Measurements from ENCODE around the gene CFAP210.
"Not testable (repeated sequence)": the region's sequence is repeated elsewhere in the genome, so short reads cannot be mapped to it uniquely, and the experiment has no call there.

CFAP210 gene

DNA sequence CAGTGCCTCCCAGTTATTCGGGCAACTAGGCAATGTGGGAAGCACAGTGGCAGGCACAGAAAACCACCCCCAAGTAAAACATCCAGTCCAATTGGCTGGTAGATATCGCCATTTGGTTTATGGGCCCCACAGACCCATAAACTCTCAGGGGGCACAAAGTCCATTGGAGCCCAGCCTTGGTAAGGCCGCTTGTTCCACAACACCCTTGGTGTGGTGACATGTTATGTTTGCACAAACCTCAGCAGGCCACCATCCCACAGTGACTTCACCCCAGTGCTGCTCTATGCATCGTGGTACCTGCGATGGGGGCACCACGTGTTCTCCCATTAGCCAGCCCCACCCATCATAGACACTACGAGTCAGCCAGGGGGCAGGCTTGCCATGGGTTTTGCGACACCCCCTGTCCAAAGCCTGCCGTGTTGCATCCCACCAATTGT lies 18.6 kb upstream of the CFAP210 start:
- no peak for DNase-seq (ENCODE audit: low spot score)

- DNase-seq (ENCODE audit: low spot score) = no peak
These were observed 17.7 kb upstream of the CFAP210 start for GRCh38 chr2:169711751-169712509.

GRCh38 chr2:169709981-169710380 lies 15.8 kb upstream of the CFAP210 start:
- DNase-seq (ENCODE audit: low spot score) = no peak

DNA sequence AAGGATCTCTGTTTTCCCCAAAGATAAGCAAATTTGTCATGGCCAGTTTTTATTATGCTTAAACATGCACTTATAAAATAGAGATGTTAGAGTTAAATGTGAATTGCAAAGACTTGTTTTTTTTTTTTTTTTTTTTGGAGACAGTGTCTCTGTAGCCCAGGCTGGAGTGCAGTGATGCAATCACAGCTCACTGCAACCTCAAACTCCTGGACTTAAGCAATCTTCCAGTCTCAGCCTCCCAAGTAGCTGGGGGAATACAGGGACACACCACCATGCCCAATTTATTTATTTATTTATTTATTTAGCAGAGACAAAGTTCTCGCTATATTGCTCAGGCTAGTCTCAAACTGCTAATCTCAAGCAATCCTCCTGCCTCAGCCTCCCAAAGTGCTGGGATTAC lies 15.1 kb upstream of the CFAP210 start:
- no peak for DNase-seq (ENCODE audit: low spot score)

- no peak for DNase-seq (ENCODE audit: low spot score)
These were observed 13.4 kb upstream of the CFAP210 start for GRCh38 chr2:169707626-169708025.

DNA sequence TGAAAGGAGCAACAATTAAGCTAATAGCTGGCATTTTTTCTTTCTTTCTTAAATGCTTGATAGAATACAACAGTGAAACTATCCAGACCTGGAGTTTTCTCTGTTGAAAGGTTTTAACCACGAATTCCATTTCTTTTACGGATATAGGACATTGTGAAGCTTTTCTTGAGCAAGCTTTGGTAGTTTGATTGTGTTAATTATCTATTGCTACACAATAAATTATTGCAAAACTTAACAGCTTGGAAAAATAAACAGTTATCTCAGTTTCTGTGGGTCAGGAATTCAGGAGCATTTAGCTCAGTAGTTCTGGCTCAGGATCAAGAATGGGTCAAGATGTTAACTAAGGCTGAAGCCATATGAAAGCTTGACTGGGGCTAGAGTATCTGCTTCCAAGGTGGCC lies 11.7 kb upstream of the CFAP210 start:
- DNase-seq (ENCODE audit: low spot score) = no peak

DNA sequence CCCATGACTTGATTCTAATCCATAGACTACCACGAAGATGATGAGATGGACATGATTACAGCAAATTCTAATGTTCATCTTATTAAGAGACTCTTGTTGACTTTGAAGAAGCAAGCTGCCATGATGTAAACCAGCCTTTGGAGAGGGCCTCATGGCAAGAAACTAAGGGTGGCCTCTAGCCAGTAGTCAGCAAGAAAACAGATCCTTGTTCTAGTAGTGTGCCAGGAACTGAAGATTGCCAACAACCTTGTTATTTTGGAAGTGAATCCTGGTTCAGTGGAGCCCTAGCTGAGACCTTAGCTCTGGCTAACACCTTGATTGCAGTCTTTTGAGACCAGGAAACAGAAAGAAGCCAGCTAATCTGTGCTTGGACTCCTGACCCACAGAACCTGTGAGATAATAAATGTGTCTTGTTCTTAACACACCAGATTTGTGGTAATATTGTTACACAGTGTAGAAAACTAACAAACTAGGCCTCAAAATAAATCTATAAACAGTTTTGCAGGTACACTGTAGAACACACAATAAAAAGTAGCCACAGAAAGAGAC lies 10.0 kb upstream of the CFAP210 start:
- DNase-seq (ENCODE audit: low spot score) = no peak

DNA sequence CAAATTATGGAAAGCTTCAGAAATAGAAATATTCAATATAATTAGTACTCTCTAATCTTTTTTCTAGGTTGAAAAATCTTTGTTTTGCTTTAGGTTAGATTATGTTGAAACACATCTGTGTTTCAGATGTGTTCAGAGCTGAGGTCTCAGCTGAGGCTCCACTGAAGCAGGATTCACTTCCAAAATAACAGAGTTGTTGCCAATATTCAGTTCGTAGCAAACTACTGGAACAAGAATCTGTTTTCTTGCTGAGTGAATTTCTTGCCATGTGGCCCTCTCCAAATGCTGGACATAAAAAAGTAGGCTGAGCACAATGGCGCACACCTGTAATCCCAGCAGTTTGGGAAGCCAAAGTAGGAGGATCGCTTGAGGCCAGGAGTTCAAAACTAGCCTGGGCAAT lies 8.8 kb upstream of the CFAP210 start:
- DNase-seq (ENCODE audit: low spot score) = no peak

DNA sequence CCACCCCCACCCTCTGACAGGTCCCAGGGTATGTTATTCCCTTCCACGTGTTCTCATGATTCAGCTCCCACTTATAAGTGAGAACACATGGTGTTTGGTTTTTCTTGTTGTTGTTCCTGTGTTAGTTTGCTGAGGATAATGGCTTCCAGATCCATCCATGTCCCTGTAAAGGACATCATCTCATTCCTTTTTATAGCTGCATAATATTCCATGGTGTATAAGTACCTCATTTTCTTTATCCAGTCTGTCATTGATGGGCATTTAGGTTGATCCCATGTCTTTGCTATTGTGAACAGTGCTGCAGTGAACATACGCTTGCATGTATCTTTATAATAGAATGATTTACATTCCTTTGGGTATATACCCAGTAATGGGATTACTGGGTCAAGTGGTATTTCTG lies 5.0 kb upstream of the CFAP210 start:
- DNase-seq (ENCODE audit: low spot score) = not testable (repeated sequence)

- no peak for DNase-seq (ENCODE audit: low spot score)
These were observed 2.2 kb upstream of the CFAP210 start for GRCh38 chr2:169696381-169696780.

DNA sequence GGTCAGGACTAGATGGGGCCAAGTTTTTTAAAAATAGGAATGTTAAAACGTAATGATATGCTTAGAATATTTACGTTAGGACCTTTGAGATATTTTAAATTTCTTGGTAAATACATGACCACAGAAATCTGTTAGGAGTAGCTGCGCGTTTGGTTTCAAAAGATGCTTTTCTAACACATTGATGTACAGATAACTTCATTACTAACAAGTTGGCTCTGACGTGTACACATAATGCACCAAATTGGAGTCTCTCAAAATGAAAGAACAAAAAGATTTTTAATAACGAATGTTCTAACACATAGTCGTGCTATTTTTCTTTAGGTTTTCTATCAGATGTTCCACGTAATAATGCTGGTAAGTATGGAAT lies 672 bp upstream of the CFAP210 start:
- no peak for DNase-seq (ENCODE audit: low spot score)

GRCh38 chr2:169693360-169693759 lies 845 bp downstream of the CFAP210 start:
- DNase-seq (ENCODE audit: low spot score) = no peak

DNA sequence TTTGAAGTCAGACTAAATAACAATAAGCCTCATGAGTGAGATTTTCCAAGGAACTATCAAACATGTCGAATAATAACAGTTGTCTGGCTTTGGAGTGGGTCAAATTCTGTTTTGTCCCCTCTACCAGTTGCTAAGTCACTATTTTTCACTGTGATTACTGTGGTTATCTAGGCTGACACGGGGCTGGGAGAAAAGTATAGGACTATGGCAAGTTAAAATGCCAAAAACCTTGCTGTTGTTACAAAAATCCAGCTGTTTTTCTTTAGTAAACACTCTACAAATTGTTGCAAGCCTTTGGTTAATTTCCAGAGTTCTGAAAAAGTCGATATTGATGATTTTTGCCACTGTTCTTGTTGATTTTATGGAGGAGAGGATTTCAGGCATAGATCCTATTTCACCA lies 1.5 kb downstream of the CFAP210 start:
- no peak for DNase-seq (ENCODE audit: low spot score)

- DNase-seq (ENCODE audit: low spot score) = no peak
These were observed 3.2 kb downstream of the CFAP210 start for GRCh38 chr2:169690958-169691357.

DNA sequence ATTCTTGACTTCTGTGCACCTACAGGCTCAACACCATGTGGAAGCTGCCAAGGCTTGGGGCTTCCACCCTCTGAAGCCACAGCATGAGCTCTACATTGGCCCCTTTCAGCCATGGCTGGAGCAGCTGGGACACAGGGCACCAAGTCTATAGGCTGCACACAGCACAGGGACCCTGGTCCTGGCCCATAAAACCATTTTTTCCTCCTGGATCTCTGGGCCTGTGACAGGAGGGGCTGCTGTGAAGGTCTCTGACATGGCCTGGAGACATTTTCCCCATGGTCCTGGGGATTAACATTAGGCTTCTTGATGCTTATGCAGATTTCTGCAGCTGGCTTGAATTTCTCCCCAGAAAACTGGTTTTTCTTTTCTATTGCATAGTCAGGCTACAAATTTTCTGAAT lies 6.3 kb downstream of the CFAP210 start:
- not testable (repeated sequence) for DNase-seq (ENCODE audit: low spot score)

DNA sequence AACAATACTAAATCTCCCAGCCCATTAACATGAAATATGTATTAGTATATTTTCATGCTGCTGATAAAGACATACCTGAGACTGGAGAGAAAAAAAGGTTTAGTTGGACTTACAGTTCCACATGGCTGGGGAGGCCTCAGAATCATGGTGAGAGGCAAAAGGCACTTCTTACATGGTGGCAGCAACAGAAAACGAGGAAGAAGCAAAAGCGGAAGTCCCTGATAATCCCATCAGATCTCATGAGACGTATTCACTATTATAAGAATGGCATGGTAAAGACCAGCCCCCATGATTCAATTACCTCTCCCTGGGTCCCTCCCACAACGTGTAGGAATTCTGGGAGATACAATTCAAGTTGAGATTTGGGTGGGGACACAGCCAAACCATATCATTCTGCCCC lies 7.4 kb downstream of the CFAP210 start:
- not testable (repeated sequence) for DNase-seq (ENCODE audit: low spot score)

DNA sequence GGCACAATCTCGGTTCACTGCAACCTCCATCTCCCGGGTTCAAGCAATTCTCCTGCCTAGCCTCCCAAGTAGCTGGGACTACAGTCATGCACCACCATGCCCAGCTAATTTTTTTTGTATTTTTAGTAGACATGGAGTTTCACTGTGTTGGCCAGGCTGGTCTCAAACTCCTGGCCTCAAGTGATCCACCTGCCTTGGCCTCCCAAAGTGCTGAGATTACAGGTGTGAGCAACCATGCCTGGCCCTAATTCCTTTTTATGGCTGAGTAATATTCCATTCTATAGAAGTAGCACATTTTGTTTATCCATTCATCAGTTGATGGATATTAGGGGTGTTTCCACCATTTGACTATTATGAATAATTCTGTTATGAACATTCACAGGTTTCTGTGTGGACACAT lies 9.5 kb downstream of the CFAP210 start:
- not testable (repeated sequence) for DNase-seq (ENCODE audit: low spot score)

- DNase-seq (ENCODE audit: low spot score) = no peak
These were observed 10.1 kb downstream of the CFAP210 start for GRCh38 chr2:169684135-169684565.

- DNase-seq (ENCODE audit: low spot score) = no peak
These were observed 10.6 kb downstream of the CFAP210 start for GRCh38 chr2:169683425-169684134.

DNA sequence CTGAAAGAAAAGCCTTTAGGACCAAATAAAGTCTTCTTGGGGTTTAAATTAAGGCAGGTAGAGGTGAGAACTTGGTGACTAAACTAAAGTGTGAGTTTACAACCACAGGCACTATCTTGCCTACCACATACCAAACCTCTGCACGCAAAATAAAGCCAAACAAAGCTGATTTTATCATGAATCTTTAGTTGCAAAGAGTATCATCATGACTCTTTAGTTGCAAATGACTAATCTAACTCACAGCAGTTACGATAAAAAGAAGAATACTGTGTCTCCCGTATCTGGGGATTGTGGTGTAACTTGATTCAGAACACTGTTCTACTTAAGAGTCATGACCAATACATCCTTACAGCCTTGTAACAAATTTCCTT lies 11.2 kb downstream of the CFAP210 start:
- DNase-seq (ENCODE audit: low spot score) = no peak

- DNase-seq (ENCODE audit: low spot score) = no peak
These were observed 17.4 kb downstream of the CFAP210 start for GRCh38 chr2:169676850-169677249.

DNA sequence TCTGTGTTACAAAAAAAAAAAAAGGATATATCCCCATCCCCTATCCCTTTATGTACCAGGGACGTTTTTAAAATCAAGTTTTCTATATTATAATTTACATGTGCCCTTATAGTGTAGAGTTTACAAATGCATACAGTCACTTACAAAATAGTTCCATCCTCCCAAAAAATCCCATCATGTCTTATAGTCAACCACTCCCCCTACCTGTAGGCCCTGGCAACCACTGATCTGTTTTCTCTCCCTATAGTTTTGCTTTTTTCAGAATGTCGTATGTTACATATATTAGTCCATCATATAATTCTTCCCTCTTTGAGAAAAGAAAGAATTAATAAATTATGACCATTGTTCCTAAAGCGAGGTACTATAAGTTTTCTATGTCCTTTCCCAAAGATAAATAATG lies 17.8 kb downstream of the CFAP210 start:
- DNase-seq (ENCODE audit: low spot score) = no peak

DNA sequence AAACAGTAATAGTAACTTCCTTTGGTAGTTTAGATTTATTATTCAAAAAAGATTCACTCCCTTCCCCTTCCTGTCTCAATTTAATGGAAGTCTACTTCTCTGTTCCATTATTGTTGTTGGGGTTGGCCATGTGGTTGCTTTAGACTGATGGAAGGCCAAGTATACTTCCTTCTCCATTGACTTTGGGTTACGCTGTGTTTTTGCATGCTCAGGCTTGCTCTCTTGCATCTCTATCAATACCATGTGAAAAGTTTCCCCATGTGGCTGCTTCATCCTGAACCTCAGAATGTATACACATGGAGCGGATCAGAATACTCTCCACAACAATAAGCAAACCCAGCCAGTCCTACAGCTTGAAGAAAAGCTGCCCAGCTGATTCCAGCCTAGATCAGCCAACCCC lies 20.3 kb downstream of the CFAP210 start:
- no peak for DNase-seq (ENCODE audit: low spot score)

Measured in AG08396 (cell line).